Effector CD4-positive, alpha-beta T cell (primary cell): ENCODE results near the gene ANKRD39.

Experiments
- DNase-seq: peaks from one replicate; pipeline ENCODE4 v3.0.0-alpha.2; 2020

Gene ANKRD39

GRCh38 chr2:96826546-96827278 lies 31.1 kb downstream of the ANKRD39 start:
- DNase-seq: no peak

GRCh38 chr2:96825057-96825456 lies 32.8 kb downstream of the ANKRD39 start:
- no peak for DNase-seq

GRCh38 chr2:96824079-96824870 lies 33.5 kb downstream of the ANKRD39 start:
- no peak for DNase-seq

- DNase-seq: no peak
These were observed 34.6 kb downstream of the ANKRD39 start for GRCh38 chr2:96823198-96823597.

- no peak for DNase-seq
These were observed 35.0 kb downstream of the ANKRD39 start for GRCh38 chr2:96822786-96823185.

- no peak for DNase-seq
These were observed 36.6 kb downstream of the ANKRD39 start for GRCh38 chr2:96821113-96821675.

GRCh38 chr2:96819876-96820511 lies 37.8 kb downstream of the ANKRD39 start:
- no peak for DNase-seq

GRCh38 chr2:96819128-96819875 lies 38.5 kb downstream of the ANKRD39 start:
- no peak for DNase-seq

GRCh38 chr2:96817882-96818281 lies 39.9 kb downstream of the ANKRD39 start:
- no peak for DNase-seq

GRCh38 chr2:96816836-96817702 lies 40.7 kb downstream of the ANKRD39 start:
- no peak for DNase-seq

GRCh38 chr2:96816127-96816835 lies 41.5 kb downstream of the ANKRD39 start, which contains the start of gene CNNM3:
CNNM3 (plus strand) TSS chr2:96816268; CDS start chr2:96816278, 10 bp downstream.
- DNase-seq: peak; percentile 93

GRCh38 chr2:96815326-96816126 lies 42.3 kb downstream of the ANKRD39 start:
- no peak for DNase-seq

GRCh38 chr2:96813656-96814055 lies 44.2 kb downstream of the ANKRD39 start:
- DNase-seq: no peak

GRCh38 chr2:96811917-96812316 lies 45.9 kb downstream of the ANKRD39 start:
- DNase-seq: no peak

- DNase-seq: no peak
These were observed 47.0 kb downstream of the ANKRD39 start for GRCh38 chr2:96810783-96811192.

GRCh38 chr2:96809951-96810782 lies 47.6 kb downstream of the ANKRD39 start:
- no peak for DNase-seq

GRCh38 chr2:96809216-96809882 lies 48.5 kb downstream of the ANKRD39 start:
- DNase-seq: no peak

GRCh38 chr2:96808176-96808837 lies 49.5 kb downstream of the ANKRD39 start:
- no peak for DNase-seq
